Memory B cell (primary cell): ENCODE results near the gene STK17A.
A peak's percentile ranks its signal among the peaks of the same experiment; 100 is the strongest.
"Not testable (repeated sequence)": the region's sequence is repeated elsewhere in the genome, so short reads cannot be mapped to it uniquely, and the experiment has no call there.

Source experiments
- ATAC-seq: fragments of 150-1000 bp; cut with Tn5 transposase; 2 replicates; pipeline ENCODE4 v1.10.0; 2021; ENCODE audit warnings: low read depth, mild to moderate bottlenecking, moderate library complexity
- DNase-seq, 2 donors: peaks; one replicate each; pipeline ENCODE4 v3.0.0; 2022; ENCODE audit warnings: low spot score in 2 of 2
- H3K27ac Mint-ChIP-seq: one replicate; pipeline ENCODE4 v1.8.0; 2022; ENCODE audit warnings: mild to moderate bottlenecking, moderate library complexity, mixed read lengths
- H3K27me3 Mint-ChIP-seq: one replicate; pipeline ENCODE4 v1.8.0; 2022; ENCODE audit warnings: mixed read lengths
- H3K36me3 Mint-ChIP-seq: one replicate; pipeline ENCODE4 v1.8.0; 2022; ENCODE audit warnings: mild to moderate bottlenecking, mixed read lengths
- H3K4me1 Mint-ChIP-seq: one replicate; pipeline ENCODE4 v1.8.0; 2022; ENCODE audit warnings: mixed read lengths
- H3K4me3 Mint-ChIP-seq: one replicate; pipeline ENCODE4 v1.8.0; 2022; ENCODE audit warnings: mild to moderate bottlenecking, moderate library complexity, mixed read lengths
- H3K9me3 Mint-ChIP-seq: one replicate; pipeline ENCODE4 v1.8.0; 2022; ENCODE audit warnings: mixed read lengths

The STK17A gene

DNA sequence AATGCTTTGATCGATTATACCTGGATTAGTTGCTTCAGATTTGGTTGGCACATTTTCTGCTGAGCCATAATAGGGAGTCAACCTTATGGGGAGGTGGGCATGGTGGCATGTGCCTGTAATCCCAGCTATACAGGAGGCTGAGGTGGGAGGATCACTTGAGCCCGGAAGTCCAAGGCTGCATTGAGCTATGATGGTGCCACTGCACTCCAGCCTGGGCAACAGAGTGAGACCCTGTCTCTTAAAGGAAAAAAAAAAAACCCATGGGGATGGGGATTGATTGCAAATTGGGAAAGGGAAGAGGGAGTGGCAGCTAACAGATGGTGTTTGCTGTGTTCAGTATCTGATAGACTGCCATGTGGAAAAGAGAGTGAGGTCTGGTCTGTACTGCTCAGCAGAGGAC, 11.1 kb downstream of the STK17A start:
- H3K4me3 Mint-ChIP-seq: peak overlapping the region; percentile 43
- H3K27ac Mint-ChIP-seq: peak overlapping the region; percentile 62
- no peak for ATAC-seq
- H3K36me3 Mint-ChIP-seq: peaks cover 10% of the 10 kb centered on the region
- no peaks in the 10 kb centered on the region for H3K27me3 Mint-ChIP-seq
- no peak for DNase-seq
- peaks cover 40% of the 10 kb centered on the region for H3K4me1 Mint-ChIP-seq
- H3K9me3 Mint-ChIP-seq: no peaks in the 10 kb centered on the region

DNA sequence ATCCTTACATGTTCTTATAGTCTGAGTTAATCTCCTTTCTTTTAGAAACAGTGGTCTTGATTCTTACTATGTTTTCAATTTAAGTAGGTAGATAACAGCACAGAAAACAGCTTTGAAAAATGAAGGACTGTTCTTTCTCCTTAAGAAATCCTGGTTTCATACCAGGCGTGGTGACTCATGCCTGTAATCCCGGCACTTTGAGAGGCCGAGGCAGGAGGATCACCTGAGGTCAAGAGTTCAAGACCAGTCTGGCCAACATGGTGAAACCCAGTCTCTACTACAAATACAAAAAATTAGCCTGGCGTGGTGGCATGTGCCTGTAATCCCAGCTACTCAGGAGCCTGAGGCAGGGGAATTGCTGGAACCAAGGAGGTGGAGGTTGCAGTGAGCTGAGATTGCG, 13.5 kb downstream of the STK17A start:
- H3K4me3 Mint-ChIP-seq, H3K27ac Mint-ChIP-seq, H3K27me3 Mint-ChIP-seq, H3K9me3 Mint-ChIP-seq, ATAC-seq, DNase-seq: not testable (repeated sequence)
- peaks cover 30% of the 10 kb centered on the region for H3K4me1 Mint-ChIP-seq
- peaks cover 12% of the 10 kb centered on the region for H3K36me3 Mint-ChIP-seq

DNA sequence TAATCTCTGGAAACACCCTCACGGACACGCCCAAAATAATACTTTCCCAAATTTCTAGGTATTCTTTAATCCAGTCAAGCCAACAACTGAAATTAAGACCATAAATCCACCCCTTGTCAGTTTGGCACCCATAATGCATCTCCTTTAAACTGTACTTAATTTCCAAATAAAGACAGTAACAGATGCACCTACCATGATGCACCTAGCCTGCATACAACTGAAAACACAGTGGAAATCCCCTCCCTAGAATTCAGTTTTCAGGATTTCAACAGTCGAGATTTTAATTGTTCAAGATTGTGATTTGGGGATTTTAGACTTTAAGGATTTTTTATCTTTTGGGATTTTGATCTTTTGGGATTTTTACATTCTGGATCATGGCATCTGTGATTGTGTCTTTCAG, 17.1 kb downstream of the STK17A start:
- no peak for DNase-seq
- ATAC-seq: no peak
- Mint-ChIP-seq H3K27ac (peak overlapping the region; percentile 76), H3K4me3 (no peak overlapping the region), H3K36me3 (peaks cover 17% of the 10 kb centered on the region), H3K27me3 (no peaks in the 10 kb centered on the region), H3K4me1 (peaks cover 16% of the 10 kb centered on the region), H3K9me3 (peaks cover 1% of the 10 kb centered on the region)

DNA sequence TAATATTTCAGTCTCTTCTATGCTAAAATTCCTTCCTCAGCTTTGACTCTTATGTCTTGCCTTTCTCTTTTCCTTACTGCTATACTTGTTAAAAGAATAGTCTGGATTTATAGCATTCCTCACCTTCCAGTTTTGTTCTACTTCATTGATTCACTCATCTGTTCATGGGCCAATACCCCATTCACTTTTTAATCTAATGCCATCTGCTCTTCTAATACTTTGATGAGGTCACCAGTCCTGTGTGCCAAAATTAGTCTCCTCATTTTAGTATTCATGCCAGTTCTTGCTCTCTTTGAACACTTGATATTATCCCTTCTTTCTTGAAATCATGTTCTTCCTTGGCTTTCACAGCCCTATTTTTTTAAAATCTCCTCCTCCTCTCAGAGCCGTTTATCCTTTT, 19.3 kb downstream of the STK17A start:
- H3K9me3 Mint-ChIP-seq: peaks cover 1% of the 10 kb centered on the region
- DNase-seq: no peak
- ATAC-seq: no peak
- peaks cover 27% of the 10 kb centered on the region for H3K4me1 Mint-ChIP-seq
- no peaks in the 10 kb centered on the region for H3K27me3 Mint-ChIP-seq
- H3K4me3 Mint-ChIP-seq: no peak overlapping the region
- H3K27ac Mint-ChIP-seq: no peak overlapping the region
- peaks cover 21% of the 10 kb centered on the region for H3K36me3 Mint-ChIP-seq

DNA sequence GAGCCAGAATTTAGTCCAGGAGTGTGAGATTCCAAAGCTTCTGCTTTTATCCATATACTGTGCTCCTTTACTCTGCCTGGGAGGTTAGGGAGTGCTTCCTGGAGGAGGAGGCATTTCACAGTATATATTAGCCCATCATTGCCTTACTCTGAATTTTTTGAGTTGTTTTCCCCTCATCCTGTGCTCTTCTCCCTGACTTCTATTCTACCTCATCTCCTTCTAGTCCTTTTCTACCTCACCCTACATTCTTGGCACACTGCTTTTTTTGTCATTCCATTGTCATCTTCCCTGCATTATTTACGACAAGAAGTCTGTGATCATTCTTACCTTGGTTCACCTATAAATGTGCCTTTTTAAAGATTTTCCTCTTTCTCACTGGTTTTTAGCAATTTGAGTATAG, 21.3 kb downstream of the STK17A start:
- Mint-ChIP-seq H3K4me3 (no peak overlapping the region), H3K4me1 (peaks cover 34% of the 10 kb centered on the region), H3K9me3 (peaks cover 1% of the 10 kb centered on the region), H3K36me3 (peaks cover 28% of the 10 kb centered on the region), H3K27me3 (no peaks in the 10 kb centered on the region), H3K27ac (peak overlapping the region; percentile 70)
- DNase-seq: no peak
- ATAC-seq: no peak

DNA sequence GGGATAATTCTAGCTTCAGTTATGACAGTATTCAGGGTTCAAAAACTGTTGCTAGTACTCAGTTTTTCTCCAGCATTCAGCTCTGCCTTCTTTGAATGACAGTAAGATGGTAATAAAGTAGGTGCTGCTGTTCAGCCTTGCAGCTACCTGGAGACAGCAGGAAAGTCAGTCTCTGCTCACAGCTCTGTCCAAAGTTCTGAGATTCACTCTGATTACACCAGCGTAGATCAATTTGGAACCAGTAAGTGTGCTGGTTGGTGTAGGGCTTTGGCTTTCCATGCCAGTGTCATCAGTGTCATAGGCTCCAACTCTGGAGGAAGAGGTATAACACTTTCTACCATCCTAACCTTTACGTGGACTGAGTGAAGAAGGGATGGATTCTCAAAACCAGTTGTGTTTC, 26.2 kb downstream of the STK17A start:
- H3K36me3 Mint-ChIP-seq: peaks cover 35% of the 10 kb centered on the region
- peaks cover 45% of the 10 kb centered on the region for H3K4me1 Mint-ChIP-seq
- no peak for ATAC-seq
- H3K27me3 Mint-ChIP-seq: no peaks in the 10 kb centered on the region
- peak overlapping the region; percentile 81 for H3K27ac Mint-ChIP-seq
- H3K9me3 Mint-ChIP-seq: peaks cover 1% of the 10 kb centered on the region
- DNase-seq: no peak
- no peak overlapping the region for H3K4me3 Mint-ChIP-seq

DNA sequence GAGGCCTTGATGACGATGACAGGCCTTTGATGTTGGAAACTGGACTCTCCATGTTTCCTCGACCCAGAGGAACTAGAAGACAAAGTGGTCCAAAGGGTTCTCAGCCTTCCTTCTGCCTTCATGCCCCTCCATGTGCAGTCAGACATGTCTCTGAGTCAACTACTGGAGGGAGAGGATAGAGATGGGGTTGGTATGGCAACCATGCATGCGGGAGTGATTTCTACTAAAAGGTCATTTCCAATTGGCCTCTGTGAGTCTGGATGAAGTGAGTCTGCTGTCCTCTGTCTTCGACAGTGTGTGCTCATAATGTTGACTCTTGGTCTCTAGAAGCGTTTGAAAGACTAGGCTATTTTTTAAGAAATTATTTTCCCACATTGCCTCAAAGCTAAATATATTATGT, 29.2 kb downstream of the STK17A start:
- ATAC-seq (no peak), DNase-seq (no peak)
- Mint-ChIP-seq H3K4me1 (peaks cover 30% of the 10 kb centered on the region), H3K4me3 (no peak overlapping the region), H3K36me3 (peaks cover 29% of the 10 kb centered on the region), H3K27ac (peak overlapping the region; percentile 64), H3K9me3 (no peaks in the 10 kb centered on the region), H3K27me3 (no peaks in the 10 kb centered on the region)

DNA sequence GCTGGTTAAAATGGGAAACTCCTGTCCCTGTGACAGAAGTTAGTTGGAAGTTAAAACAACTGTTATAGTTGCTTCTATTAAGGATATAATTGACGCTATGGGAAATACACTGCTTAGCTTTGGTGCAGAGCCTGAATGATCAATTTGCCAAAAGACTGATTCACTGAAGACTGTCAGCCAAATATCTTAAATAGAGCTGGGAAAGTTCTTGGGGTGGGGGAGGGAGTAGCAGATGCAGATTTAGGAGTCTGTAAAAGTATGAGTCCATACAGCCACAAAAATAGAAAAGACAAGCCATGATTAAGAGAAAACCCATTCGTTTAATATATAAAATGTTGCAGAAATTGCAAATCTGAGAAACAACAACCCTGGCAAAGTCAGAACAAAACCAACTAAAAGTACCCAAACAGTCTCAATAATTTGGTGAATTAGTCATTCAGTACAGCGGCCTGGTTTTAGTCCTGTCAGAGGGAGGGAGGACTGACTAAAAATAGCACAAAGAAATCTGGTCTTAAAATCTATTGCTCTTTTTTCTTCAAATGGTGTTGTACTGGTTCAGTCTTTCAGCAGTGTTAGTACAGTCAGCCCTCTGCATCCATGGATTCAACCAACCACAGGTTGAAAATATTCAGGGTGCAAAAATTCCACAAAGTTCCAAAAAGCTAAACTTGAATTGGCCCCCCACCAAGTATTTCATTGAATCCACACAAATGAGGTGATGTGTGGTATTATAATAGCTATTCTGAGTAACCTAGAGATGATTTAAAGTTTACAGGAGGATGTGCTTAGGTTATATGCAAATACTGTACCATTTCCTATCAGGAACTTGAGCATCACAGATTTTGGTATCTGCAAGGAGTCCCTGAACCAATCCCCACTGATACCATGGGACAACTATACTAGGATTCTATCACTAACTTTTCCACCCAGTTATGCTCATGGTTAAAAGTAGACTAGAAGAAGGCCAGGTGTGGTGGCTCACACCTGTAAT, 30.0 kb downstream of the STK17A start:
- DNase-seq: no peak
- peaks cover 30% of the 10 kb centered on the region for H3K4me1 Mint-ChIP-seq
- peak overlapping the region; percentile 64 for H3K27ac Mint-ChIP-seq
- ATAC-seq: peak; percentile 59
- peak overlapping the region; percentile 24 for H3K4me3 Mint-ChIP-seq
- no peaks in the 10 kb centered on the region for H3K9me3 Mint-ChIP-seq
- H3K27me3 Mint-ChIP-seq: no peaks in the 10 kb centered on the region
- peaks cover 29% of the 10 kb centered on the region for H3K36me3 Mint-ChIP-seq

DNA sequence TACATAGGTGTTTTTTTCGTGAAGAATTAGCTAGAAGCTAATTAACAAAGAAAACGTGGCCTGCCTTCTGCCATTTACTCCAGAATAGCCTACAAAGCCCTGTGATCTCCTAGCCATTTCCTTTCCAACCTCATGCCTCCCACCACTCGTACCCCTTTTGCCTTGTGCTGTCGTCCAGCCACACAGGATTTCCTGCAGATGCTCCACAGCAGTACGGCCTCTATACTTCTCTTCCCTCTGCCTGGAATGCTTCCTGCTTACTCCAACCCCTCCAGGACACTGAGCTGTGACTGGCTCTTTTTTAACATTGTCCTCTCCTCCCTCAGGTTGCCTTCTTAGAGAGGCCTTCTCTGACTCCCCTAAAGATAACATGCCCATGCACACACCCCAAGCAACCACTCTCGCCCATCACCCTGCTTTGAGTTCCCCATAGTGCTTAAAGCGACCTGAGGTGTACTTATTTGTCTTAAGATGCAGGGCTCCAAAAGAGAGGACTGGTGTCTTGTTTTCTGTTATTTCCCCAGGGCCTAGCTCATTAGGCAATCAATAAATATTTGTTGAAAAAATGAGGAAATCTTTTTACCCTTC, 32.7 kb downstream of the STK17A start:
- no peak for ATAC-seq
- DNase-seq: no peak
- Mint-ChIP-seq H3K36me3 (peaks cover 15% of the 10 kb centered on the region), H3K9me3 (no peaks in the 10 kb centered on the region), H3K4me1 (peaks cover 24% of the 10 kb centered on the region), H3K27ac (peak overlapping the region; percentile 82), H3K4me3 (no peak overlapping the region), H3K27me3 (no peaks in the 10 kb centered on the region)

DNA sequence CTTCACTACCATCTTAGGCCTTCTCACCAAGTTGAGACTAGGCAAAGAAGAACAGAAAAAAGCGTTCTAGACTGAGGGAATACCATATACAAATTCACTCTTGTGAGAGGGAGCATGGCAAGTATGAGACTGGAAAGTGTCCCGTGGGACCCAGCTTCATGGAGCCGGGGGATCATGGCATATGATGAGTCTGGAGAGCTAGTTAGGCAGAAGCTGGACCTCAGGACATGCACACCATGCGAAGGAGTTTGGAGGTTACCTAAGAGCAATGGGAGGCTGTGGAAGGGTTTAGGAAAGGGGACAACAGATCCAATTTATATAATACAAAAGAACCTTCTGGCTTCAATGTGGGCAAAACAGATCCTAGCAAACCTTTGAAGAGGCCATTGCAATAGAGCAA, 34.1 kb downstream of the STK17A start:
- Mint-ChIP-seq H3K9me3 (no peaks in the 10 kb centered on the region), H3K27ac (no peak overlapping the region), H3K4me1 (peaks cover 31% of the 10 kb centered on the region), H3K36me3 (peaks cover 19% of the 10 kb centered on the region), H3K4me3 (no peak overlapping the region), H3K27me3 (no peaks in the 10 kb centered on the region)
- DNase-seq (no peak), ATAC-seq (no peak)

DNA sequence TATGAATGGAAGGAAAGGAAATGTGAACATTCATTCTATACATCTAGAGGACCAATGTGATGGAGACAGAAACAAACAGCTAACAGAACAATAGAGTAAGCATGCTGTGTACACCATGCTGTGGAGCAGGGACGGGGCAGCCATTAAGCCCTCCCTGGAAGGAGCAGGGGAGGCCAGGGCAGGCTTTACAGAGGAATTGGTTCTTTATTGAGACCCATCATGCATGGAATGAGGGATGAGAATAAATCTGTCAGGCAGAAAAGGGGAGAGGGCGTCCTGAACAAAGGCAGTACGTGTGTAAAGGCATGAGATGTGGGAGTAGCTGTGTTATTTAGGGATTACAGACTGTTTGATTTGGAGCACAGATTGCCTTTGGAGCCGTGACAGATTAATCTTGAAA, 35.2 kb downstream of the STK17A start:
- no peaks in the 10 kb centered on the region for H3K9me3 Mint-ChIP-seq
- H3K4me1 Mint-ChIP-seq: peaks cover 29% of the 10 kb centered on the region
- no peaks in the 10 kb centered on the region for H3K27me3 Mint-ChIP-seq
- no peak for ATAC-seq
- no peak overlapping the region for H3K27ac Mint-ChIP-seq
- peaks cover 22% of the 10 kb centered on the region for H3K36me3 Mint-ChIP-seq
- no peak overlapping the region for H3K4me3 Mint-ChIP-seq
- DNase-seq: no peak

DNA sequence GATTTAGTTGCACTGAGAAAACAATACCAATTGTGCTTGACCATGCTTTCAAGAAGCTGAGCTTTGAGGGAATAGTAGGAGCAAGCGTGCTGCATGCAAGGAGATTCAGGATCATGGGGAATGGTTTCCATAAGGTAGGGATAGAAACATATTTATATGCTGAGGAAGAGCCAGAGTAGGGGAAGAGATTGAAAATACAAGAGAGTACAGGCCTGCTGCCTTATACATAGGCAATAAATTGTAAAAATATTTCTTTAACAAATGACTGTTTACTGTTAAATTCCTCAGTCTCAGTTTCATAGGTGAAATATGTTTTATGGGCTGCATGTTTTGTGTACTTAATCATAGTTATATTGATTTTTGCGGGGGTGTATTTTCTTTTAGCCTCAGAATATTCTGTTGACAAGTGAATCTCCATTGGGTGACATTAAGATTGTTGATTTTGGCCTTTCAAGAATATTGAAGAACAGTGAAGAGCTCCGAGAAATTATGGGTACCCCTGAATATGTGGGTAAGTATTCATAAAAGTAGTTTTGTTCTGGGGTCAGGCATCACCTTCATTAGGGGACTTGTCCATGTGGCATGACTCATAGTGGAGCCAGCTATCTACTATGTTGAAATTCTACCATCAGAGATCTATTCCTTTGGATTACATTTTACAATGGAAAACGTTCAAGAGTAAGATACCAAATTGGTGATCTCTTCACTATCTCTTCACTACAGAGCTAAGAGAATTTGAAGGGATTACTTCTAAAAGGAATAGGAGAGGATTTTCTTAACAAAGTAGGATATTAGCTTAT, 36.5 kb downstream of the STK17A start:
- ATAC-seq (no peak), DNase-seq (no peak)
- no peaks in the 10 kb centered on the region for H3K27me3 Mint-ChIP-seq
- no peak overlapping the region for H3K4me3 Mint-ChIP-seq
- peaks cover 22% of the 10 kb centered on the region for H3K36me3 Mint-ChIP-seq
- no peaks in the 10 kb centered on the region for H3K9me3 Mint-ChIP-seq
- no peak overlapping the region for H3K27ac Mint-ChIP-seq
- peaks cover 23% of the 10 kb centered on the region for H3K4me1 Mint-ChIP-seq

DNA sequence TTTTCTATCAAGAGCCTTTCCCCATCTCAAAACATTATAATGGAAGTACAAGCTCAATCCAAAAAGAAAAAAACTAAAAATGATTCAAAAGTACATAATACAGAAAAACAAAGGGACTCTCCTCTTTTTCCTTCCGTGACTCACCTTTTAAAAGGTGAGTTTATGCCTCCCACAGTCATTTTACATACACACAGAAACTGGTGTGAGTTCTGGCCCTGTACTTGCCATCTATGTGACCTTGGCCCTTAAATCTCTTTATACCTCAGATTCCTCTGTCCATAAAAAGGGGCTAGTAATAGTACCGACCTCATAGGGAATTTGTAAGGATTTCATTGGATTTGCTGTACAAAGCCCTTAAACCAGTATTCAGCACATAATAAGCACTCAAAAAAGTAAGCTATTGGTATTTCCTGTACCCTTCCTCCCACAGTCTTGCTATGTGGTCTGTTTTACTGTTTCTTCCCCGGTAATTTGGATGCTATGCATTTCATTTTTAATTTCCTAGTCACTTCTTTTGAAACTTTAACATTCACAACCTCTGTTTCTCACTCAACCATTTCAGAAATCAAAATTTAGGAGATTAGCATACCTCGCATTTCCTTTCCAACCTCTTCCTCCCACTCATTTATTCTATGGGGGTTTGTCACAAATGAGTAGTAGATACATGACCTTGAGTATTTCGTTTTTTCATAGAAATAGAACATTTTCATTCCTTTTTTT, 39.0 kb downstream of the STK17A start:
- Mint-ChIP-seq H3K9me3 (no peaks in the 10 kb centered on the region), H3K4me1 (peaks cover 31% of the 10 kb centered on the region), H3K27ac (peak overlapping the region; percentile 86), H3K36me3 (peaks cover 27% of the 10 kb centered on the region), H3K4me3 (peak overlapping the region; percentile 59), H3K27me3 (no peaks in the 10 kb centered on the region)
- ATAC-seq: no peak
- no peak for DNase-seq
